Trophoblast cell (in vitro differentiated cells and primary cell): ENCODE measurements around the gene BDH1.

ENCODE experiments used
- DNase-seq, 2 donors: peaks; one replicate each; pipeline ENCODE4 v3.0.0-alpha.2; 2016
- H2AFZ ChIP-seq: 2 replicates; pipeline ENCODE4 v1.6.1; 2013; ENCODE audit warnings: low read length, moderate library complexity, mild to moderate bottlenecking; ENCODE audit not compliant: insufficient read depth, poor library complexity
- H2AK5ac ChIP-seq: 2 replicates; pipeline ENCODE4 v1.6.1; 2013; ENCODE audit warnings: mild to moderate bottlenecking, low read length
- H2BK120ac ChIP-seq: 2 replicates; pipeline ENCODE4 v1.6.1; 2013; ENCODE audit warnings: low read length, mild to moderate bottlenecking, moderate library complexity; ENCODE audit not compliant: insufficient read depth, poor library complexity
- H2BK12ac ChIP-seq: 2 replicates; pipeline ENCODE4 v1.6.1; 2013; ENCODE audit warnings: mild to moderate bottlenecking, low read length, moderate library complexity
- H2BK5ac ChIP-seq: 2 replicates; pipeline ENCODE4 v1.6.1; 2013; ENCODE audit warnings: low read length, low read depth, moderate library complexity, mild to moderate bottlenecking; ENCODE audit not compliant: poor library complexity
- H3K14ac ChIP-seq: 2 replicates; pipeline ENCODE4 v1.6.1; 2013; ENCODE audit warnings: mild to moderate bottlenecking, low read length
- H3K18ac ChIP-seq: 2 replicates; pipeline ENCODE4 v1.6.1; 2013; ENCODE audit warnings: mild to moderate bottlenecking, low read length
- H3K23ac ChIP-seq: 2 replicates; pipeline ENCODE4 v1.6.1; 2013; ENCODE audit warnings: low read length
- H3K27ac ChIP-seq: 2 replicates; pipeline ENCODE4 v1.5.1; 2013; ENCODE audit warnings: low read depth, mild to moderate bottlenecking, inconsistent platforms, low read length, moderate library complexity
- H3K27me3 ChIP-seq: 2 replicates; pipeline ENCODE4 v1.6.1; 2013; ENCODE audit warnings: inconsistent platforms, mild to moderate bottlenecking, low read length, moderate library complexity; ENCODE audit not compliant: insufficient read depth
- H3K36me3 ChIP-seq, 2 experiments: 1 replicate in 1 of 2; 2 replicates in 1 of 2; pipeline ENCODE4 v1.6.1; 2013; ENCODE audit warnings: low read length in 2 of 2, mild to moderate bottlenecking in 2 of 2, moderate library complexity in 1 of 2; ENCODE audit not compliant: insufficient read depth in 2 of 2, control insufficient read depth in 1 of 2
- H3K4ac ChIP-seq: 2 replicates; pipeline ENCODE4 v1.6.1; 2013; ENCODE audit warnings: low read depth, mild to moderate bottlenecking, low read length, moderate library complexity
- H3K4me1 ChIP-seq, 2 experiments: 1 replicate in 1 of 2; 2 replicates in 1 of 2; pipeline ENCODE4 v1.6.1; 2013; ENCODE audit warnings: low read length in 2 of 2, mild to moderate bottlenecking in 2 of 2, moderate library complexity in 1 of 2; ENCODE audit not compliant: insufficient read depth in 2 of 2, control insufficient read depth in 1 of 2
- H3K4me2 ChIP-seq: 2 replicates; pipeline ENCODE4 v1.6.1; 2013; ENCODE audit warnings: inconsistent platforms, mild to moderate bottlenecking, low read length, moderate library complexity
- H3K4me3 ChIP-seq: 2 replicates; pipeline ENCODE4 v1.5.1; 2013; ENCODE audit warnings: mild to moderate bottlenecking, low read depth, low read length, inconsistent platforms
- H3K79me1 ChIP-seq: one replicate; pipeline ENCODE4 v1.6.1; 2013; ENCODE audit warnings: low read length
- H3K79me2 ChIP-seq: 2 replicates; pipeline ENCODE4 v1.6.1; 2013; ENCODE audit warnings: low read length, mild to moderate bottlenecking; ENCODE audit not compliant: control insufficient read depth, insufficient read depth, poor library complexity
- H3K9ac ChIP-seq: 2 replicates; pipeline ENCODE4 v1.6.1; 2013; ENCODE audit warnings: mild to moderate bottlenecking, low read length
- H3K9me3 ChIP-seq: 2 replicates; pipeline ENCODE4 v1.6.1; 2013; ENCODE audit warnings: low read depth, mild to moderate bottlenecking, control low read depth, inconsistent platforms, low read length; ENCODE audit not compliant: insufficient read depth
- H4K12ac ChIP-seq: 2 replicates; pipeline ENCODE4 v1.6.1; 2013; ENCODE audit warnings: low read depth, mild to moderate bottlenecking, low read length, moderate library complexity
- H4K8ac ChIP-seq: 2 replicates; pipeline ENCODE4 v1.6.1; 2013; ENCODE audit warnings: low read depth, mild to moderate bottlenecking, low read length, moderate library complexity
- H4K91ac ChIP-seq: one replicate; pipeline ENCODE4 v1.6.1; 2013; ENCODE audit warnings: low read depth, mild to moderate bottlenecking, low read length, moderate library complexity
- WGBS: extraction: QIAGEN DNeasy Blood & Tissue Kit; methylation state at CpG from one replicate; pipeline ENCODE4 v1.1.7; 2013; ENCODE audit warnings: missing lambda C conversion rate; ENCODE audit not compliant: insufficient read length, insufficient coverage; ENCODE audit errors: extremely low coverage; 5-methylcytosine and 5-hydroxymethylcytosine counted together

BDH1 gene

DNA sequence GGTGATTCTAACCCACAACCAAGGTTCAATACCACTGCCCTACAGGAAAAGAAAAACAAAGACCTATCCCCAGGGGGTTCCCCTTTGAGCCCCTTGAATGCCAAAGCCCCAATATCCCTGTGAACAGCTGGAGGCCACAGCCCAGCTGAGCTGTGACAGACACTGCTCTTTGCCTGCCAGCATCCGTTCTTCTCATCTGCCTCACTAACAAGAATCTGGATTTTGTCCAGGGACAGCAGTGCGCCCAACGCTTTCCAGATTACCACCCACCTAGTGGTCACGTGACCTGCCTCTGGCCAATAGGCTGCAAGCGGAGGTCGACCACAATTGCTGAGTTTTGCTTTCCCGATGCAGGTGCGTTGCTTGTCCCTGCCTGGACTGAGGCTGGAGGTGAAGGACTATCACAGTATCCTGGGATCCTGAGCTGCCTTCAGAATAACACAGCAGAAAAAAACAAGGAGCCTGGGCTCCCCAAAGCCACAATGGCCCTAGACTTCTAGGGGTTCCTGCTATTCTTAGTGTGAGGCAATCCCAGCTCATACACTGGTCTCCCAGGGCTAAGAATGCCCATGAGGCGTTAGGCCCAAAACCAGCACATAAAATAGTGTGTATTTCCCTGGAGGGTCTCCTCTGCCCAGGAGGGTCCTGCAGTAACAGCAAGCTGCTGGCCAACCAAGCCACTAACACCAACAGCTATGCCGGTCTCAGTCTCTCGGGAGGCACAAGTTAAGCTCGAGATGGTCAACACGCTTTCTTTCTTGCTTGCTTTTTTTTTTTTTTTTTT is 13.8 kb downstream of the BDH1 start:
- peak overlapping the region; percentile 16 for H3K4me2 ChIP-seq
- no CpG with 5 or more reads among the region's 13 CpGs for WGBS

GRCh38 chr3:197540961-197541377 is 14.8 kb downstream of the BDH1 start:
- Histone ChIP-seq H4K91ac (peak overlapping the region; percentile 28), H3K27ac (peak overlapping the region; percentile 67), H2BK120ac (peak overlapping the region; percentile 37), H3K79me1 (peaks cover 3% of the 10 kb centered on the region), H2BK5ac (peak overlapping the region; percentile 24), H3K4me2 (peak overlapping the region; percentile 49), H2AFZ (no peak overlapping the region), H3K9ac (peak overlapping the region; percentile 24), H3K14ac (no peak overlapping the region), H2BK12ac (peak overlapping the region; percentile 94), H3K23ac (no peak overlapping the region), H3K18ac (peak overlapping the region; percentile 8), H3K27me3 (no peaks in the 10 kb centered on the region), H4K8ac (no peak overlapping the region), H3K9me3 (no peaks in the 10 kb centered on the region), H3K4me1 (peaks cover 18 to 19% of the 10 kb centered on the region in 2 experiments), H3K79me2 (no peaks in the 10 kb centered on the region), H3K36me3 (no peaks in the 10 kb centered on the region), H3K4ac (no peak overlapping the region), H3K4me3 (no peak overlapping the region), H2AK5ac (no peak overlapping the region), H4K12ac (no peak overlapping the region)
- peak in 1 of 2 donors; percentile 35 for DNase-seq
- WGBS: no CpG with 5 or more reads among the region's 3 CpGs

More for the DNA sequence above, 13.8 kb downstream of the BDH1 start:
- peaks cover 18 to 19% of the 10 kb centered on the region in 2 experiments for H3K4me1 ChIP-seq
- no peak overlapping the region for H4K8ac ChIP-seq
- H3K36me3 ChIP-seq: no peaks in the 10 kb centered on the region
- DNase-seq: peak in 1 of 2 donors; percentile 40
- H3K79me2 ChIP-seq: no peaks in the 10 kb centered on the region
- H3K27me3 ChIP-seq: no peaks in the 10 kb centered on the region
- H3K4me3 ChIP-seq: no peak overlapping the region
- H4K12ac ChIP-seq: no peak overlapping the region
- peak overlapping the region; percentile 40 for H3K27ac ChIP-seq
- no peak overlapping the region for H3K4ac ChIP-seq
- no peak overlapping the region for H3K18ac ChIP-seq
- H3K9ac ChIP-seq: no peak overlapping the region
- H2BK12ac ChIP-seq: no peak overlapping the region
- no peak overlapping the region for H2BK5ac ChIP-seq
- H3K14ac ChIP-seq: no peak overlapping the region
- no peak overlapping the region for H2AK5ac ChIP-seq
- H3K9me3 ChIP-seq: no peaks in the 10 kb centered on the region
- peaks cover 3% of the 10 kb centered on the region for H3K79me1 ChIP-seq
- peak overlapping the region; percentile 18 for H2BK120ac ChIP-seq
- no peak overlapping the region for H3K23ac ChIP-seq
- H4K91ac ChIP-seq: no peak overlapping the region
- no peak overlapping the region for H2AFZ ChIP-seq

GRCh38 chr3:197539651-197540051 is 16.1 kb downstream of the BDH1 start:
- no CpG with 5 or more reads among the region's 6 CpGs for WGBS
- Histone ChIP-seq H2AFZ (no peak overlapping the region), H3K79me1 (peaks cover 3% of the 10 kb centered on the region), H3K27ac (peak overlapping the region; percentile 7), H4K91ac (peak overlapping the region; percentile 21), H2AK5ac (no peak overlapping the region), H3K4ac (no peak overlapping the region), H3K36me3 (no peaks in the 10 kb centered on the region), H3K4me2 (peak overlapping the region; percentile 25), H2BK5ac (no peak overlapping the region), H3K18ac (no peak overlapping the region), H3K23ac (no peak overlapping the region), H3K27me3 (no peaks in the 10 kb centered on the region), H3K14ac (no peak overlapping the region), H3K9me3 (no peaks in the 10 kb centered on the region), H3K79me2 (no peaks in the 10 kb centered on the region), H4K12ac (no peak overlapping the region), H3K4me3 (no peak overlapping the region), H2BK120ac (no peak overlapping the region), H3K9ac (no peak overlapping the region), H4K8ac (peak overlapping the region; percentile 47), H2BK12ac (no peak overlapping the region), H3K4me1 (peaks cover 18 to 19% of the 10 kb centered on the region in 2 experiments)
- peak; percentile 43 to 75 for DNase-seq

- no peak overlapping the region for H3K4ac ChIP-seq
- no peak overlapping the region for H2AFZ ChIP-seq
- no peak overlapping the region for H3K23ac ChIP-seq
- no peaks in the 10 kb centered on the region for H3K27me3 ChIP-seq
- no peak for DNase-seq
- no peak overlapping the region for H2AK5ac ChIP-seq
- H4K12ac ChIP-seq: no peak overlapping the region
- H3K9ac ChIP-seq: no peak overlapping the region
- H3K14ac ChIP-seq: no peak overlapping the region
- no peaks in the 10 kb centered on the region for H3K79me2 ChIP-seq
- H3K9me3 ChIP-seq: no peaks in the 10 kb centered on the region
- no peak overlapping the region for H4K8ac ChIP-seq
- H2BK5ac ChIP-seq: no peak overlapping the region
- H4K91ac ChIP-seq: no peak overlapping the region
- no peak overlapping the region for H2BK120ac ChIP-seq
- no peak overlapping the region for H3K4me3 ChIP-seq
- no peaks in the 10 kb centered on the region for H3K36me3 ChIP-seq
- H2BK12ac ChIP-seq: no peak overlapping the region
- no peaks in the 10 kb centered on the region for H3K79me1 ChIP-seq
- H3K4me2 ChIP-seq: no peak overlapping the region
- no peak overlapping the region for H3K18ac ChIP-seq
- no CpG with 5 or more reads among the region's 6 CpGs for WGBS
- no peak overlapping the region for H3K27ac ChIP-seq
- no peaks in the 10 kb centered on the region for H3K4me1 ChIP-seq
These were observed 21.6 kb downstream of the BDH1 start for GRCh38 chr3:197533927-197534725.
